B cell (primary cell): ENCODE results near the gene SRRM5. TPM values are rescaled to one million over a fixed set of nuclear protein-coding genes. Genes with fewer than 3 reads are reported as not detected.
A peak's percentile ranks its signal among the peaks of the same experiment; 100 is the strongest.

ENCODE experiments used
- ATAC-seq: fragments of 200-7000 bp; cut with Tn5 transposase; one replicate; pipeline ENCODE4 v1.10.0; 2021; ENCODE audit warnings: low read depth, mild to moderate bottlenecking, moderate number of reproducible peaks, moderate library complexity
- CTCF ChIA-PET: fragments of 350-600 bp; sonication (Branson Sonifier 250); formaldehyde crosslinking; loops from one replicate; lab custom pipeline; 2021; ENCODE audit warnings: antibody characterized with exemption, inconsistent platforms; lab: Charles Lee
- POLR2A ChIA-PET: fragments of 350-600 bp; sonication (Branson Sonifier 250); formaldehyde crosslinking; loops from one replicate; lab custom pipeline; 2021; ENCODE audit warnings: antibody characterized with exemption; lab: Charles Lee
- DNase-seq: peaks from one replicate; pipeline ENCODE4 v3.0.0; 2013
- H2AFZ ChIP-seq: 2 replicates; pipeline ENCODE4 v1.6.1; 2012; ENCODE audit warnings: mild to moderate bottlenecking, low read depth, low read length; ENCODE audit not compliant: insufficient read depth, poor library complexity, severe bottlenecking
- H3K27ac ChIP-seq, 2 donors: 1 replicate in 1 of 2; 2 replicates in 1 of 2; pipeline ENCODE4 v1.5.1; 2012 to 2013; ENCODE audit warnings: low read length in 2 of 2, mild to moderate bottlenecking in 2 of 2, moderate library complexity in 1 of 2
- H3K27me3 ChIP-seq, 4 experiments: fragments of 200-600 bp in 1 of 4; sonication (generic) in 1 of 4; replicated peaks in 1 of 4; 1 replicate in 2 of 4; 2 replicates in 2 of 4; pipeline versions ENCODE4 v1.6.1 to v1.7.0; 2013 to 2016; ENCODE audit warnings: low read length in 3 of 4, mild to moderate bottlenecking in 2 of 4, mixed read lengths in 1 of 4, moderate library complexity in 1 of 4; ENCODE audit not compliant: insufficient read depth in 4 of 4, control insufficient read depth in 3 of 4; ENCODE audit errors: control extremely low read depth in 1 of 4
- H3K36me3 ChIP-seq, 2 experiments: replicated peaks in 1 of 2; 1 replicate in 1 of 2; 2 replicates in 1 of 2; pipeline versions ENCODE4 v1.6.1 to v1.7.1; 2013; ENCODE audit warnings: low read length in 1 of 2; ENCODE audit not compliant: insufficient read depth in 2 of 2, control insufficient read depth in 1 of 2; ENCODE audit errors: control extremely low read depth in 1 of 2, extremely low read depth in 1 of 2
- H3K4me1 ChIP-seq, 2 donors: fragments of 200-600 bp in 1 of 2; sonication (generic) in 1 of 2; 1 replicate in 1 of 2; 2 replicates in 1 of 2; pipeline versions ENCODE4 v1.5.1 to v1.6.1; 2013 to 2017; ENCODE audit warnings: low read length in 2 of 2; ENCODE audit not compliant: control insufficient read depth in 2 of 2, insufficient read depth in 2 of 2
- H3K4me2 ChIP-seq: replicated peaks from 2 replicates; pipeline ENCODE3; 2012; ENCODE audit warnings: mild to moderate bottlenecking, low read depth, low read length; ENCODE audit not compliant: poor library complexity, severe bottlenecking
- H3K4me3 ChIP-seq, 5 experiments: fragments of 200-600 bp in 1 of 5; sonication (generic) in 1 of 5; 1 replicate in 3 of 5; 2 replicates in 2 of 5; pipeline versions ENCODE4 v1.5.1 to v1.7.0; 2011 to 2016; ENCODE audit warnings: low read length in 4 of 5, mild to moderate bottlenecking in 4 of 5, low read depth in 2 of 5, control low read depth in 1 of 5, moderate library complexity in 1 of 5; ENCODE audit not compliant: insufficient read depth in 1 of 5; ENCODE audit errors: control extremely low read depth in 1 of 5, extremely low read depth in 1 of 5
- H3K79me2 ChIP-seq: fragments of 200-600 bp; sonication (generic); one replicate; pipeline ENCODE4 v1.6.0; 2016; ENCODE audit warnings: low read length; ENCODE audit not compliant: control insufficient read depth, insufficient read depth
- H3K9ac ChIP-seq: fragments of 200-600 bp; sonication (generic); 2 replicates; pipeline ENCODE4 v1.6.1; 2017; ENCODE audit warnings: mild to moderate bottlenecking, low read length, moderate library complexity
- H3K9me3 ChIP-seq, 3 donors: one replicate each; pipeline versions ENCODE4 v1.6.1 to v1.7.1; 2013; ENCODE audit warnings: low read length in 2 of 3; ENCODE audit not compliant: control insufficient read depth in 2 of 3, insufficient read depth in 1 of 3; ENCODE audit errors: control extremely low read depth in 1 of 3
- H4K20me1 ChIP-seq: 2 replicates; pipeline ENCODE4 v1.6.0; 2012; ENCODE audit warnings: mild to moderate bottlenecking, low read length; ENCODE audit not compliant: insufficient read depth, control insufficient read depth, poor library complexity, severe bottlenecking
- H3K27ac Mint-ChIP-seq: one replicate; pipeline ENCODE4 v1.8.0; 2021; ENCODE audit warnings: mixed read lengths
- H3K27me3 Mint-ChIP-seq: one replicate; pipeline ENCODE4 v1.8.0; 2021; ENCODE audit warnings: mixed read lengths
- H3K4me1 Mint-ChIP-seq: one replicate; pipeline ENCODE4 v1.8.0; 2021; ENCODE audit warnings: mixed read lengths
- H3K4me3 Mint-ChIP-seq: one replicate; pipeline ENCODE4 v1.8.0; 2021; ENCODE audit warnings: mixed read lengths
- H3K9me3 Mint-ChIP-seq: one replicate; pipeline ENCODE4 v1.8.0; 2022; ENCODE audit warnings: mixed read lengths; ENCODE audit not compliant: insufficient read depth
- EZH2 ChIP-seq: IDR thresholded peaks from 2 replicates; pipeline ENCODE4 v1.6.1; 2012; ENCODE audit warnings: borderline replicate concordance, low read depth, mild to moderate bottlenecking, moderate library complexity, low read length; ENCODE audit not compliant: insufficient read depth, poor library complexity, severe bottlenecking
- WGBS: methylation state at CpG from one replicate; pipeline ENCODE4 v1.1.5; 2013; ENCODE audit warnings: missing lambda C conversion rate; ENCODE audit not compliant: insufficient coverage; 5-methylcytosine and 5-hydroxymethylcytosine counted together
- intact Hi-C: fragments of 100-400 bp; cut with micrococcal nuclease; formaldehyde crosslinking; loops from one replicate; pipeline ENCODE4 v1.10.0; 2022
- polyA plus RNA-seq: library from polyadenylated mRNA; depleted of rRNA; stranded (reverse); fragments of >200 nt; gene quantifications from 2 replicates; pipeline ENCODE4 v1.2.3, GENCODE V29; 2012
- total RNA-seq, 2 donors: library from RNA; stranded (reverse); fragments of 120-200 nt in 1 of 2; gene quantifications; 1 replicate in 1 of 2; 2 replicates in 1 of 2; pipeline versions ENCODE4 v1.2.3 to v1.2.4, GENCODE V29; 2013 to 2022
- TF ChIP-seq, protein P1 (sequence below): fragments of 200-600 bp; IDR thresholded peaks from one replicate; pipeline ENCODE4 v1.8.0; 2022; ENCODE audit warnings: antibody characterized with exemption, mild to moderate bottlenecking

SRRM5 gene
- total and polyA plus RNA-seq, 2 donors (not counting 1 experiment from before 2014, with no cell fraction given) = 0.64 to 1.4 TPM

GRCh38 chr19:43589277-43589676, 22.6 kb upstream of the SRRM5 start:
- intact Hi-C loops = no loop called here
- no peak overlapping the region for H3K9ac ChIP-seq
- H3K36me3 ChIP-seq = peaks cover 0 to 18% of the 10 kb centered on the region in 2 experiments
- no peaks in the 10 kb centered on the region for H3K27me3 Mint-ChIP-seq
- TF ChIP-seq, protein P1, sequence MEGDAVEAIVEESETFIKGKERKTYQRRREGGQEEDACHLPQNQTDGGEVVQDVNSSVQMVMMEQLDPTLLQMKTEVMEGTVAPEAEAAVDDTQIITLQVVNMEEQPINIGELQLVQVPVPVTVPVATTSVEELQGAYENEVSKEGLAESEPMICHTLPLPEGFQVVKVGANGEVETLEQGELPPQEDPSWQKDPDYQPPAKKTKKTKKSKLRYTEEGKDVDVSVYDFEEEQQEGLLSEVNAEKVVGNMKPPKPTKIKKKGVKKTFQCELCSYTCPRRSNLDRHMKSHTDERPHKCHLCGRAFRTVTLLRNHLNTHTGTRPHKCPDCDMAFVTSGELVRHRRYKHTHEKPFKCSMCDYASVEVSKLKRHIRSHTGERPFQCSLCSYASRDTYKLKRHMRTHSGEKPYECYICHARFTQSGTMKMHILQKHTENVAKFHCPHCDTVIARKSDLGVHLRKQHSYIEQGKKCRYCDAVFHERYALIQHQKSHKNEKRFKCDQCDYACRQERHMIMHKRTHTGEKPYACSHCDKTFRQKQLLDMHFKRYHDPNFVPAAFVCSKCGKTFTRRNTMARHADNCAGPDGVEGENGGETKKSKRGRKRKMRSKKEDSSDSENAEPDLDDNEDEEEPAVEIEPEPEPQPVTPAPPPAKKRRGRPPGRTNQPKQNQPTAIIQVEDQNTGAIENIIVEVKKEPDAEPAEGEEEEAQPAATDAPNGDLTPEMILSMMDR = no peak
- no peak for TF ChIP-seq EZH2
- H3K4me1 ChIP-seq = peaks cover 24 to 41% of the 10 kb centered on the region in 2 donors
- peak overlapping the region; percentile 85 for H3K27ac Mint-ChIP-seq
- peaks cover 3% of the 10 kb centered on the region for H4K20me1 ChIP-seq
- peaks cover 26% of the 10 kb centered on the region for H3K79me2 ChIP-seq
- no peaks in the 10 kb centered on the region for H3K9me3 Mint-ChIP-seq
- peaks cover 45% of the 10 kb centered on the region for H3K4me1 Mint-ChIP-seq
- H3K27me3 ChIP-seq = no peaks in the 10 kb centered on the region
- 100% methylated on average over 1 of the region's 5 CpGs for WGBS
- peak overlapping the region in 1 of 2 donors; percentile 80 for H3K27ac ChIP-seq
- ATAC-seq (no peak), DNase-seq (no peak)
- no peak overlapping the region for H3K4me3 ChIP-seq
- ChIA-PET POLR2A (interaction anchor here (0.5 to 0.6 kb wide), 2 partner anchors 10 to 30 kb away, joined by 4 to 9 read pairs; no protein-coding TSS in a partner anchor), CTCF (interaction anchor here (0.6 to 2.0 kb wide), 4 partner anchors 14 to 142 kb away, joined by 3 to 8 read pairs (median 4); no protein-coding TSS in a partner anchor)
- H3K4me3 Mint-ChIP-seq = peak overlapping the region; percentile 4
- H2AFZ ChIP-seq = no peak overlapping the region
- peak overlapping the region; percentile 22 for H3K4me2 ChIP-seq
- H3K9me3 ChIP-seq = peaks cover 0 to 8% (median 0%) of the 10 kb centered on the region in 3 donors

DNA sequence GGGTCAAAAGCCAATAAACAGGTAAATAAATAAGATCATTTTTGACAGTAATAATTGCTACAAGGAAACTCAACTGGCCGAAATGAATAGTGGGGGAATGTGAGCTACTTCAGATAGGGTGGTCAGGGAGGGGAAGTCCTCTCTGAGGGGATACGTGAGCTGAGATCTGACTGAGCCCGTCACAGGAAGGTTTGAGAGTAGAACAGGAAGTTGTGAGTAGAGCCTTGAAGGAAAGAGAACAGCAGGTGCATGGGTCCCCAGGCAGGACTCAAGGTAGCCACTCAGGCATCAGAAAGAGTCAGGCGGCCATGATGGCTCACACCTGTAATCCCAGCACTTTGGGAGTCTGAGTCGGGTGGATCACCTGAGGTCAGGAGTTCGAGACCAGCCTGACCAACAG, 22.2 kb upstream of the SRRM5 start:
- no peak overlapping the region for H3K9ac ChIP-seq
- peak; percentile 66 for DNase-seq
- H2AFZ ChIP-seq = no peak overlapping the region
- TF ChIP-seq, protein P1 = no peak
- no peak for TF ChIP-seq EZH2
- peaks cover 42% of the 10 kb centered on the region for H3K4me1 Mint-ChIP-seq
- H3K27me3 Mint-ChIP-seq = no peaks in the 10 kb centered on the region
- H3K27me3 ChIP-seq = no peaks in the 10 kb centered on the region
- intact Hi-C loops = no loop called here
- H3K4me1 ChIP-seq = peaks cover 20 to 41% of the 10 kb centered on the region in 2 donors
- peaks cover 30% of the 10 kb centered on the region for H3K79me2 ChIP-seq
- H3K9me3 Mint-ChIP-seq = no peaks in the 10 kb centered on the region
- H3K4me3 Mint-ChIP-seq = peak overlapping the region; percentile 4
- WGBS = 17% methylated on average over 5 of the region's 6 CpGs
- H3K4me3 ChIP-seq = no peak overlapping the region
- H3K27ac Mint-ChIP-seq = peak overlapping the region; percentile 85
- ATAC-seq = no peak
- peak overlapping the region; percentile 22 for H3K4me2 ChIP-seq
- CTCF ChIA-PET = interaction anchor here (1.3 to 2.0 kb wide), 2 partner anchors 29 to 34 kb away, joined by 4 to 8 read pairs; no protein-coding TSS in a partner anchor
- peaks cover 0 to 8% (median 0%) of the 10 kb centered on the region in 3 donors for H3K9me3 ChIP-seq
- peaks cover 5% of the 10 kb centered on the region for H4K20me1 ChIP-seq
- H3K27ac ChIP-seq = peak overlapping the region; percentile 60 to 80
- peaks cover 0 to 18% of the 10 kb centered on the region in 2 experiments for H3K36me3 ChIP-seq
- POLR2A ChIA-PET = interaction anchor here (0.6 kb wide), 1 partner anchor 30 kb away, joined by 9 read pairs; no protein-coding TSS in a partner anchor
